Tibial nerve (tissue), 4 donors: ENCODE data around the gene NKAIN2. TPM values are rescaled to one million over a fixed set of nuclear protein-coding genes. Genes with fewer than 3 reads are reported as not detected.

Experiments used
- DNase-seq, 2 donors: peaks; one replicate each; pipeline ENCODE4 v3.0.0-alpha.2; 2019; ENCODE audit warnings: low spot score in 2 of 2
- H3K27ac ChIP-seq, 4 donors: fragments of 200-600 bp; sonication (generic) in 3 of 4; one replicate each; pipeline ENCODE4 v1.5.1; 2017 to 2019; ENCODE audit warnings: mild to moderate bottlenecking in 1 of 4
- H3K27me3 ChIP-seq, 2 donors: fragments of 200-600 bp; sonication (generic) in 1 of 2; one replicate each; pipeline versions ENCODE4 v1.5.1 to v1.6.0; 2017 to 2019
- H3K36me3 ChIP-seq, 3 donors: fragments of 200-600 bp; sonication (generic); one replicate each; pipeline ENCODE4 v1.5.1; 2018 to 2019
- H3K4me1 ChIP-seq, 4 donors: fragments of 200-600 bp; sonication (generic) in 3 of 4; one replicate each; pipeline ENCODE4 v1.5.1; 2017 to 2019
- H3K4me3 ChIP-seq, 4 donors: fragments of 200-600 bp; sonication (generic) in 3 of 4; one replicate each; pipeline ENCODE4 v1.5.1; 2017 to 2019; ENCODE audit warnings: mild to moderate bottlenecking in 1 of 4, moderate library complexity in 1 of 4
- H3K9me3 ChIP-seq, 4 donors: fragments of 200-600 bp; sonication (generic) in 3 of 4; one replicate each; pipeline ENCODE4 v1.5.1; 2017 to 2019
- EP300 ChIP-seq, 2 donors: sonication (generic); formaldehyde crosslinking; IDR thresholded peaks; one replicate each; pipeline ENCODE4 v1.6.1; 2017; ENCODE audit warnings: antibody characterized with exemption in 2 of 2, mild to moderate bottlenecking in 1 of 2
- POLR2A ChIP-seq, 2 donors: fragments of 450-650 bp; IDR thresholded peaks; one replicate each; pipeline ENCODE4 v1.6.1; 2017; ENCODE audit warnings: antibody characterized with exemption in 2 of 2, mild to moderate bottlenecking in 2 of 2, moderate library complexity in 2 of 2
- WGBS, 2 donors: methylation state at CpG; one replicate each; pipeline ENCODE4 v1.1.5; 2018; 5-methylcytosine and 5-hydroxymethylcytosine counted together
- total RNA-seq, 4 donors: library from RNA; depleted of rRNA; stranded (reverse); fragments of >200 nt; gene quantifications; one replicate each; pipeline ENCODE4 v1.1.0, GENCODE V29; 2016
- TF ChIP-seq, protein P1 (sequence below), 5 experiments: fragments of 200-600 bp in 3 of 5; fragments of 450-650 bp in 2 of 5; sonication (generic) in 3 of 5; IDR thresholded peaks; one replicate each; pipeline ENCODE4 v1.5.1; 2016 to 2019; ENCODE audit warnings: antibody characterized with exemption in 5 of 5, mild to moderate bottlenecking in 3 of 5, moderate library complexity in 2 of 5

Gene NKAIN2
- total RNA-seq, 4 donors from 2014 or later: 8.1 to 20.8 (median 15.2) TPM

DNA sequence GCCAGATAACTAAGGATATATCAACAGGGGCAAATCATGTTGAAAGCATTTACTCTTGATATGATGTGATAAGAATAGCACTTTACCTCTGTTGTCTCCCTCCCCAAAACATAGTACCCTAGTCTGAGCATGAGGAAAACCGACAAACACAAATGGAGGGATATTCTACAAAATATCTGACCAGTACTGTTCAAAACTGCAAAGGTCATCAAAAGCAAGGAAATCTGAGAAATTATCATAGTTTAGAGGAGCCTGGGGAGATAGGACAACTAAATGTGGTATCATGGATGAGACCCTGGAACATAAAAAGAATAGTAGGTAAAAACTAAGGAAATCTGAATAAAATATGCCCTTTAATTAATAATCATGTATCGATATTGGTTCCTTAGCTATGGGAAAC is 675.2 kb downstream of the NKAIN2 start:
- Histone ChIP-seq H3K27me3 (no peaks in the 10 kb centered on the region), H3K9me3 (no peaks in the 10 kb centered on the region), H3K4me3 (no peak overlapping the region), H3K36me3 (no peaks in the 10 kb centered on the region), H3K27ac (no peak overlapping the region), H3K4me1 (peaks cover 0 to 2% (median 0%) of the 10 kb centered on the region in 4 donors)
- TF ChIP-seq POLR2A (IDR thresholded peaks at IDR 0.05): no peak
- TF ChIP-seq EP300 (IDR thresholded peaks at IDR 0.05): no peak
- 94 to 96% methylated on average over 2 of the region's 2 CpGs for WGBS, 2 donors
- DNase-seq: no peak

DNA sequence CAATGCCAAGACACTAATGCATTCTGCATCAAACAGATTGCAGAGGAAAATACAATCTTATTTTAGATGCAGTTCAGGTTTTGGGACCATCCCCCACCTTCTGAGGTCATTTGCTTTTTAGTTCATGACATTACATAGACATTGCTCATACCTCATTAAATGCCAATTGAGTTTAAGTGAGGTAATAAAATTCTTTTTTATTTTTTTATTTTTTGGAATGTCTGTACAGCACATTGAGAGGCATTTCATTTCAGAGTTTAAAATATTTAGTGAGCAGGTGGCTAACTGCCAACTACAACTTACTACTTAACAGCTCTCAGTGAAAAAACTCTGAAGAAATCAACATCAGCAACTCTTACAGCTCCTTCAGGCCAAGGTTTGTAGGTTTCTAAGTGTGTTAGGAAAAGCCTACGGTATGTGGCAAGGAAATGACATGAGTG is 676.3 kb downstream of the NKAIN2 start:
- Histone ChIP-seq H3K36me3 (no peaks in the 10 kb centered on the region), H3K4me3 (no peak overlapping the region), H3K27me3 (no peaks in the 10 kb centered on the region), H3K9me3 (no peaks in the 10 kb centered on the region), H3K4me1 (peaks cover 0 to 2% (median 0%) of the 10 kb centered on the region in 4 donors), H3K27ac (no peak overlapping the region)
- 43 to 49% methylated on average over 1 of the region's 1 CpG for WGBS, 2 donors
- TF ChIP-seq, protein P1, sequence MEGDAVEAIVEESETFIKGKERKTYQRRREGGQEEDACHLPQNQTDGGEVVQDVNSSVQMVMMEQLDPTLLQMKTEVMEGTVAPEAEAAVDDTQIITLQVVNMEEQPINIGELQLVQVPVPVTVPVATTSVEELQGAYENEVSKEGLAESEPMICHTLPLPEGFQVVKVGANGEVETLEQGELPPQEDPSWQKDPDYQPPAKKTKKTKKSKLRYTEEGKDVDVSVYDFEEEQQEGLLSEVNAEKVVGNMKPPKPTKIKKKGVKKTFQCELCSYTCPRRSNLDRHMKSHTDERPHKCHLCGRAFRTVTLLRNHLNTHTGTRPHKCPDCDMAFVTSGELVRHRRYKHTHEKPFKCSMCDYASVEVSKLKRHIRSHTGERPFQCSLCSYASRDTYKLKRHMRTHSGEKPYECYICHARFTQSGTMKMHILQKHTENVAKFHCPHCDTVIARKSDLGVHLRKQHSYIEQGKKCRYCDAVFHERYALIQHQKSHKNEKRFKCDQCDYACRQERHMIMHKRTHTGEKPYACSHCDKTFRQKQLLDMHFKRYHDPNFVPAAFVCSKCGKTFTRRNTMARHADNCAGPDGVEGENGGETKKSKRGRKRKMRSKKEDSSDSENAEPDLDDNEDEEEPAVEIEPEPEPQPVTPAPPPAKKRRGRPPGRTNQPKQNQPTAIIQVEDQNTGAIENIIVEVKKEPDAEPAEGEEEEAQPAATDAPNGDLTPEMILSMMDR (IDR thresholded peaks at IDR 0.05): no peak
- TF ChIP-seq EP300 (IDR thresholded peaks at IDR 0.05): no peak
- no peak for TF ChIP-seq POLR2A (IDR thresholded peaks at IDR 0.05)
- DNase-seq: no peak

DNA sequence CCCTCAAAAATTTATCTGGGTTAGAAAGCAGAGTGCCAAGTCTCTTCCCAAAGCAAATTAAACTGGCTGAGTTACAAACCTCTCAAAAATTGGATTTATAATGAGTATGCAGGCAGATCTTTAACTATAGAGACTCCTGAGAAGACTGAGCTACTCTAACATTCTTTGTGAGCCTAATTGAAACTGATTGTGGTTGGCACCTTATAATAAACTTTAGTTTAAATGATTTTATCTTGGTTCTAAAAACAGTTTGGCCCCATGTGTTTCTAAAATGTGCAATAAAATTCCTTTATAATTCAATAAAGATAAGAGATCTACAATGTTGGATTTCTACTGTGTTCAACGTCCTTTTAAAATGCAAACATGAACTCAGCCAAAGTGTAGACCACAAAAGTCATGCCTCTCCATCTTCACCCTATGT is 678.4 kb downstream of the NKAIN2 start:
- H3K4me3 ChIP-seq: no peak overlapping the region
- H3K27me3 ChIP-seq: no peaks in the 10 kb centered on the region
- H3K4me1 ChIP-seq: peaks cover 0 to 2% (median 0%) of the 10 kb centered on the region in 4 donors
- H3K36me3 ChIP-seq: no peaks in the 10 kb centered on the region
- TF ChIP-seq POLR2A (IDR thresholded peaks at IDR 0.05) (no peak), EP300 (IDR thresholded peaks at IDR 0.05) (no peak)
- TF ChIP-seq, protein P1 (IDR thresholded peaks at IDR 0.05): no peak
- H3K9me3 ChIP-seq: no peaks in the 10 kb centered on the region
- no peak overlapping the region for H3K27ac ChIP-seq
- DNase-seq: no peak
- 46 to 51% methylated on average over 1 of the region's 1 CpG for WGBS, 2 donors

DNA sequence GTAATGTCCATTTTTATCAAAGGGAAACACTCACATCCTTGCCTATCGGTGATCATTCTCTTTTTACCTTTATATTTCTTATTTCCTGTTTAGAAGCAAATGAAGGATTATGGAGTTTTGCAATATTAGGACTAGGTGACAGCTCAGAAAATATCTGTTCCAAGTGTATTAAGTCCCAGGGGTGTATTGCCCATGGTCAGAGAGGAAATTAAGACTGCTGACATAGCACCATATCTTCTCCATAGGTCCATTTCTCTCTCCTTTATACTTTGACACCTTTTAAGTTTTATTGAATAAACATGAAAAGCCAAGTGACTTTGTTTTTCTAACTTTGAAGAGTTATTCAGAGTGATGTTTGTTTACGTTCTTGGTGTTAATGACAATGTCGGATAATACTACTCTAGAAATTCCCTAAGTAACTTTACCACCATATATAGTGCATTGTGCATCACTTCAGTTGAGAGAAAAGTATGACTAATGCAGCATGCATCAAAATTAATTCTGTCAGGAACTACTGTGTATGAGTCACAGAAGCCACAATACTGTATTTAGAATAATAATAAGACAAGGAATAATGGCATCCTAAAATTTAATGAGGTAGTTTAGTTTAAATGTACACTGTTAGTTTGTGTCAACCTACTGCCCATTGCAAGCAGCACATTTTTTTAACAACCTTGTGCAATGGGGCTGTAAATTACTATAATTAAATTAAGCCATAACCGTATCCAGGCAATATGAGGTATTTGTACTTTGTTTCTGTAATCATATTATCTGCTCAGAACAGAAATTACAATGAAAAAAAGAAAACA is 684.2 kb downstream of the NKAIN2 start:
- Histone ChIP-seq H3K36me3 (no peaks in the 10 kb centered on the region), H3K27ac (no peak overlapping the region), H3K27me3 (no peaks in the 10 kb centered on the region), H3K9me3 (no peaks in the 10 kb centered on the region), H3K4me1 (no peaks in the 10 kb centered on the region), H3K4me3 (no peak overlapping the region)
- DNase-seq: no peak
- TF ChIP-seq EP300 (IDR thresholded peaks at IDR 0.05): no peak
- TF ChIP-seq, protein P1 (IDR thresholded peaks at IDR 0.05): no peak
- TF ChIP-seq POLR2A (IDR thresholded peaks at IDR 0.05): no peak
- 86 to 89% methylated on average over 4 of the region's 4 CpGs for WGBS, 2 donors

DNA sequence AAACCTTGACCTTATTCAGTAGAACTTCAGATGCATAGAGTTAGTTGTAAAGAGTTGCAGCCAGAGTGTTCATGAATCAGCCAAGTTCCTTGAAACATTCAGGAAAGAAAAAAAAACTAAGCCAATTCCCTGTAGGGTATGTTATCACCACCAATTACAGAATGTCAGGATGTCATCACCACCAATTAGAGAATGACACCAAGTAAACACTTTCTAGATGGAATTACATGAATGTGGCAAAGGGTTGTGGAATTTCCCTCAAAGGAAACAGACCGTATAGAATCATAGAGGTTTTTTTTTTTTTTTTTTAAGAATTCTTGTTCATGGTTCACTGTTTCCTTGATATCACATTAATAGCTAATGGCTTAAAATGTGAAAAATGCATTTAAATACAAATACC is 686.5 kb downstream of the NKAIN2 start:
- Histone ChIP-seq H3K27me3 (no peaks in the 10 kb centered on the region), H3K27ac (no peak overlapping the region), H3K4me1 (no peaks in the 10 kb centered on the region), H3K9me3 (no peaks in the 10 kb centered on the region), H3K4me3 (no peak overlapping the region), H3K36me3 (no peaks in the 10 kb centered on the region)
- DNase-seq: no peak
- 25 to 27% methylated on average over 1 of the region's 1 CpG for WGBS, 2 donors
- TF ChIP-seq POLR2A (IDR thresholded peaks at IDR 0.05) (no peak), EP300 (IDR thresholded peaks at IDR 0.05) (no peak)

DNA sequence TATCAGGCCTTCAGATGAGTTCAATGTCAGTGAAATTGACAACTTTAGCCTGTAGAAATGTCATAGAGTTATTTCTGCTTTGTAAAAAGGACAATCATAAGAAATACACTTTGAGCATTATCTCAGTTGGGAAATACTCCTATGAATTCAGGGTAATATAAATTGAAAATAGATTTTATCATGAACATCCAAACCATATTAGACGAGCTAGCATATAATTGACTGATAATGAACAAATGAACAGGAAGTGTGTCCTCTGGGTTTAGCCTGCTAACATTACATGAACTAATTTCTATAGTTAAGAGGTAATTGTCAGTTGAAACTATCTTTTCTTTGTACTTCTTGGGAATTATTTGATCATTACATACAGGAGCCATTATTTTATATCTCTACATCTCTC is 689.6 kb downstream of the NKAIN2 start:
- no peak for DNase-seq
- Histone ChIP-seq H3K27me3 (no peaks in the 10 kb centered on the region), H3K36me3 (no peaks in the 10 kb centered on the region), H3K4me3 (no peak overlapping the region), H3K27ac (no peak overlapping the region), H3K9me3 (no peaks in the 10 kb centered on the region), H3K4me1 (no peaks in the 10 kb centered on the region)
- 71 to 74% methylated on average over 1 of the region's 1 CpG for WGBS, 2 donors
- TF ChIP-seq POLR2A (IDR thresholded peaks at IDR 0.05) (no peak), EP300 (IDR thresholded peaks at IDR 0.05) (no peak)
- TF ChIP-seq, protein P1 (IDR thresholded peaks at IDR 0.05): no peak
